ENCODE data around the gene COA8. TPM values are rescaled to one million over a fixed set of nuclear protein-coding genes. Genes with fewer than 3 reads are reported as not detected.

COA8 gene
- total and polyA plus RNA-seq, 9 of the 15 experiments (the other 6 are each of a cell fraction or from before 2014, with no cell fraction given) = 5.0 to 35.3 (median 25.7) TPM

DNA sequence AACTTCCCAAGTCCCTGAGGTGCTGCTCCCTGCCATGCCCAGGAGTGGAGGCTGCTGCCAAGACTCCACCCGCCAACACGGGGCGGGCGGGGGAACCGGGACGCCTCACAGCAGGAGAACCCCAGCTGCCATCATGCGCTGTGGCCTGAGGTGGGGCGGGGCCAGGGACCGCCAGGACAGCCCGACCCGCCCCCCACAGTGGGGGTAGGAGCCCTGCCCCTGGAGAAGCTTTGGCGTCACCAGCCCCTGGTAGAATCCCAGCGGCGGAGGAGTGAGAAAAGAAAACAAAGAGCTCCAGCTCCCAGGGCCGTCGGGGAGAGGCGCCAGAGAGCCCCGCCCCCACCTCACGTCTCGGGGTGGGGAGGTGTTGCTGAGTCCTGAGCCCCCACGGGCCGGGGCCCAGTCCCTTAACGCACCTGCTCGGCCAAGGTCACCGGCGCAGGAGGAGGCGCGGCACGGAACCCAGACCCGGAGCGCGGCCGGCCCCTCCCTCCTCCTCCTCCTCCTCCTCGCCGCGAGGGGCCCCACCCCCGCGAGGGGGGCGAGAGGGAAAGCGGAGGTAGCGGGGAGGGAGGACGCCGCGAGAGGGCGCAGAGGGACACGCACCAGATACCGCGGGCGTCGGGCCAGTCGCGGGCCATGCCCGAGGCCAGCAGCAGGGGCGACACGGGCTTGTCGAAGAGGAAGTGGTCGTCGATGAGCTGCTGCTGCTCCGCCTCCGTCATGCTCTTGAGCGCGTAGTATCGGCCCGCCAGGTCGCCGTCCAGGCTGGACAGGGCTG, 41.9 kb upstream of the COA8 start (continued):
- TF ChIP-seq, protein P1, sequence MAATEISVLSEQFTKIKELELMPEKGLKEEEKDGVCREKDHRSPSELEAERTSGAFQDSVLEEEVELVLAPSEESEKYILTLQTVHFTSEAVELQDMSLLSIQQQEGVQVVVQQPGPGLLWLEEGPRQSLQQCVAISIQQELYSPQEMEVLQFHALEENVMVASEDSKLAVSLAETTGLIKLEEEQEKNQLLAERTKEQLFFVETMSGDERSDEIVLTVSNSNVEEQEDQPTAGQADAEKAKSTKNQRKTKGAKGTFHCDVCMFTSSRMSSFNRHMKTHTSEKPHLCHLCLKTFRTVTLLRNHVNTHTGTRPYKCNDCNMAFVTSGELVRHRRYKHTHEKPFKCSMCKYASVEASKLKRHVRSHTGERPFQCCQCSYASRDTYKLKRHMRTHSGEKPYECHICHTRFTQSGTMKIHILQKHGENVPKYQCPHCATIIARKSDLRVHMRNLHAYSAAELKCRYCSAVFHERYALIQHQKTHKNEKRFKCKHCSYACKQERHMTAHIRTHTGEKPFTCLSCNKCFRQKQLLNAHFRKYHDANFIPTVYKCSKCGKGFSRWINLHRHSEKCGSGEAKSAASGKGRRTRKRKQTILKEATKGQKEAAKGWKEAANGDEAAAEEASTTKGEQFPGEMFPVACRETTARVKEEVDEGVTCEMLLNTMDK (IDR thresholded peaks at IDR 0.05; ENCODE audit: borderline replicate concordance, insufficient read depth, low read depth, low read length, poor library complexity, severe bottlenecking) = peak; percentile 67
- no peak for TF ChIP-seq CREB1 (IDR thresholded peaks at IDR 0.05)
- TF ChIP-seq CREB1 (CRISPR knock-in tag; IDR thresholded peaks at IDR 0.05) = peak; percentile 41; the same call in 1 of the 2 replicates
- peak in 1 of 2 experiments; percentile 78; a peak in 2 of 4 replicates for TF ChIP-seq TEAD1 (CRISPR knock-in tag; IDR thresholded peaks at IDR 0.05)
- TF ChIP-seq ETV6 (IDR thresholded peaks at IDR 0.05; ENCODE audit: borderline replicate concordance in 1 of 2, low read depth in 2 of 2, low read length in 1 of 2) = no peak
- no peak for TF ChIP-seq ETV6 (CRISPR knock-in tag; IDR thresholded peaks at IDR 0.05; ENCODE audit: borderline replicate concordance)
- no peak for TF ChIP-seq ZNF165 (CRISPR knock-in tag; IDR thresholded peaks at IDR 0.05; ENCODE audit: borderline replicate concordance)
- TF ChIP-seq ZNF143 (CRISPR knock-in tag; IDR thresholded peaks at IDR 0.05) = no peak
- TF ChIP-seq, protein P2, sequence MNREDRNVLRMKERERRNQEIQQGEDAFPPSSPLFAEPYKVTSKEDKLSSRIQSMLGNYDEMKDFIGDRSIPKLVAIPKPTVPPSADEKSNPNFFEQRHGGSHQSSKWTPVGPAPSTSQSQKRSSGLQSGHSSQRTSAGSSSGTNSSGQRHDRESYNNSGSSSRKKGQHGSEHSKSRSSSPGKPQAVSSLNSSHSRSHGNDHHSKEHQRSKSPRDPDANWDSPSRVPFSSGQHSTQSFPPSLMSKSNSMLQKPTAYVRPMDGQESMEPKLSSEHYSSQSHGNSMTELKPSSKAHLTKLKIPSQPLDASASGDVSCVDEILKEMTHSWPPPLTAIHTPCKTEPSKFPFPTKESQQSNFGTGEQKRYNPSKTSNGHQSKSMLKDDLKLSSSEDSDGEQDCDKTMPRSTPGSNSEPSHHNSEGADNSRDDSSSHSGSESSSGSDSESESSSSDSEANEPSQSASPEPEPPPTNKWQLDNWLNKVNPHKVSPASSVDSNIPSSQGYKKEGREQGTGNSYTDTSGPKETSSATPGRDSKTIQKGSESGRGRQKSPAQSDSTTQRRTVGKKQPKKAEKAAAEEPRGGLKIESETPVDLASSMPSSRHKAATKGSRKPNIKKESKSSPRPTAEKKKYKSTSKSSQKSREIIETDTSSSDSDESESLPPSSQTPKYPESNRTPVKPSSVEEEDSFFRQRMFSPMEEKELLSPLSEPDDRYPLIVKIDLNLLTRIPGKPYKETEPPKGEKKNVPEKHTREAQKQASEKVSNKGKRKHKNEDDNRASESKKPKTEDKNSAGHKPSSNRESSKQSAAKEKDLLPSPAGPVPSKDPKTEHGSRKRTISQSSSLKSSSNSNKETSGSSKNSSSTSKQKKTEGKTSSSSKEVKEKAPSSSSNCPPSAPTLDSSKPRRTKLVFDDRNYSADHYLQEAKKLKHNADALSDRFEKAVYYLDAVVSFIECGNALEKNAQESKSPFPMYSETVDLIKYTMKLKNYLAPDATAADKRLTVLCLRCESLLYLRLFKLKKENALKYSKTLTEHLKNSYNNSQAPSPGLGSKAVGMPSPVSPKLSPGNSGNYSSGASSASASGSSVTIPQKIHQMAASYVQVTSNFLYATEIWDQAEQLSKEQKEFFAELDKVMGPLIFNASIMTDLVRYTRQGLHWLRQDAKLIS (CRISPR knock-in tag; IDR thresholded peaks at IDR 0.05) = peak; percentile 68; the same call in 1 of the 2 replicates
- TF ChIP-seq ZNF830 (CRISPR knock-in tag; IDR thresholded peaks at IDR 0.05) = no peak
- TF ChIP-seq, protein P3, sequence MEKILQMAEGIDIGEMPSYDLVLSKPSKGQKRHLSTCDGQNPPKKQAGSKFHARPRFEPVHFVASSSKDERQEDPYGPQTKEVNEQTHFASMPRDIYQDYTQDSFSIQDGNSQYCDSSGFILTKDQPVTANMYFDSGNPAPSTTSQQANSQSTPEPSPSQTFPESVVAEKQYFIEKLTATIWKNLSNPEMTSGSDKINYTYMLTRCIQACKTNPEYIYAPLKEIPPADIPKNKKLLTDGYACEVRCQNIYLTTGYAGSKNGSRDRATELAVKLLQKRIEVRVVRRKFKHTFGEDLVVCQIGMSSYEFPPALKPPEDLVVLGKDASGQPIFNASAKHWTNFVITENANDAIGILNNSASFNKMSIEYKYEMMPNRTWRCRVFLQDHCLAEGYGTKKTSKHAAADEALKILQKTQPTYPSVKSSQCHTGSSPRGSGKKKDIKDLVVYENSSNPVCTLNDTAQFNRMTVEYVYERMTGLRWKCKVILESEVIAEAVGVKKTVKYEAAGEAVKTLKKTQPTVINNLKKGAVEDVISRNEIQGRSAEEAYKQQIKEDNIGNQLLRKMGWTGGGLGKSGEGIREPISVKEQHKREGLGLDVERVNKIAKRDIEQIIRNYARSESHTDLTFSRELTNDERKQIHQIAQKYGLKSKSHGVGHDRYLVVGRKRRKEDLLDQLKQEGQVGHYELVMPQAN (IDR thresholded peaks at IDR 0.05; ENCODE audit: borderline replicate concordance) = peak; percentile 28; the same call in 1 of the 2 replicates
- no peak for TF ChIP-seq ZNF197 (CRISPR knock-in tag; IDR thresholded peaks at IDR 0.05; ENCODE audit: low read depth)
- TF ChIP-seq, protein P4, sequence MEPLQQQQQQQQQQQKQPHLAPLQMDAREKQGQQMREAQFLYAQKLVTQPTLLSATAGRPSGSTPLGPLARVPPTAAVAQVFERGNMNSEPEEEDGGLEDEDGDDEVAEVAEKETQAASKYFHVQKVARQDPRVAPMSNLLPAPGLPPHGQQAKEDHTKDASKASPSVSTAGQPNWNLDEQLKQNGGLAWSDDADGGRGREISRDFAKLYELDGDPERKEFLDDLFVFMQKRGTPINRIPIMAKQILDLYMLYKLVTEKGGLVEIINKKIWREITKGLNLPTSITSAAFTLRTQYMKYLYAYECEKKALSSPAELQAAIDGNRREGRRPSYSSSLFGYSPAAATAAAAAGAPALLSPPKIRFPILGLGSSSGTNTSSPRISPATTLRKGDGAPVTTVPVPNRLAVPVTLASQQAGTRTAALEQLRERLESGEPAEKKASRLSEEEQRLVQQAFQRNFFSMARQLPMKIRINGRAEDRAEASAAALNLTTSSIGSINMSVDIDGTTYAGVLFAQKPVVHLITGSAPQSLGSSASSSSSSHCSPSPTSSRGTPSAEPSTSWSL (CRISPR knock-in tag; IDR thresholded peaks at IDR 0.05; ENCODE audit: borderline replicate concordance) = no peak
- TF ChIP-seq NFIC (IDR thresholded peaks at IDR 0.05) = peak; percentile 82
- no peak for TF ChIP-seq NCOA2 (IDR thresholded peaks at IDR 0.05; ENCODE audit: partially characterized antibody in 2 of 2)
